HG02938 (cell line): ENCODE data around the gene ITGAV.

Experiments
- ATAC-seq: cut with Tn5 transposase; IDR thresholded peaks from one replicate; pipeline ENCODE4 v1.9.1; 2021; ENCODE audit warnings: mild to moderate bottlenecking, moderate library complexity; ENCODE audit not compliant: unreplicated experiment

Gene ITGAV

GRCh38 chr2:186714611-186715010, 124.8 kb downstream of the ITGAV start:
- ATAC-seq, result no peak

GRCh38 chr2:186716004-186716403, 126.1 kb downstream of the ITGAV start:
- ATAC-seq, result no peak

- ATAC-seq, result no peak
Measured at GRCh38 chr2:186716899-186717298, 127.0 kb downstream of the ITGAV start.

- no peak for ATAC-seq
Measured at GRCh38 chr2:186717320-186718007, 127.6 kb downstream of the ITGAV start.

- ATAC-seq, result no peak
Measured at GRCh38 chr2:186718122-186718521, 128.3 kb downstream of the ITGAV start.

- ATAC-seq, result no peak
Measured at GRCh38 chr2:186718903-186719302, 129.0 kb downstream of the ITGAV start.

GRCh38 chr2:186721956-186722355, 132.1 kb downstream of the ITGAV start:
- ATAC-seq, result no peak

GRCh38 chr2:186724736-186725135, 134.9 kb downstream of the ITGAV start:
- ATAC-seq, result no peak

GRCh38 chr2:186725783-186726182, 135.9 kb downstream of the ITGAV start:
- ATAC-seq, result no peak

- ATAC-seq, result no peak
Measured at GRCh38 chr2:186726938-186727337, 137.1 kb downstream of the ITGAV start.

- no peak for ATAC-seq
Measured at GRCh38 chr2:186728631-186729030, 138.8 kb downstream of the ITGAV start.
